Stimulated activated CD4-positive, alpha-beta T cell treated with anti-CD3 and anti-CD28 coated beads, Interleukin-1b, Interleukin-23, amount 100 ng/mL, for 48 hours (primary cell): ENCODE measurements around the gene KCNMB2.
"Not testable (repeated sequence)": the region's sequence is repeated elsewhere in the genome, so short reads cannot be mapped to it uniquely, and the experiment has no call there.

Experiments used
- DNase-seq: peaks from one replicate; pipeline ENCODE4 v3.0.0-alpha.2; 2020

The KCNMB2 gene

DNA sequence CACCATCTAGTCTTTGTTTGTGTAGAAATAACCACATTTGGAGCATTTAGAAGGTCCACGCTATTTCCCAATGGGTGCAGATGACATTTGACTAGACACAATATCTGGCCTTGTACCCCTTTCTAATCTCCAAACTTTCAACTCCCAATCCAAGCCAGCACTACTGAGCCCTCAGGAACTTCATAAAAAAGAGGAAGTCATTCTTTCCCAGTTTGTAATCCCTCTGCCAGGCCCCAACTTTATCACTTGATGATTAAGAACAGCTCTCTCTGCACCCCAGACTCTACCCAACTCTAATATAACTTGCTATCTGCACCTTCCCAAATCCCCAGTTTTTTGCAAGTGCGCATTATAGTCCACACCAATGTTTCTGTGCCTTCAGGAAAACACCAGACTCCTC lies 170.2 kb downstream of the KCNMB2 start:
- DNase-seq, result no peak

DNA sequence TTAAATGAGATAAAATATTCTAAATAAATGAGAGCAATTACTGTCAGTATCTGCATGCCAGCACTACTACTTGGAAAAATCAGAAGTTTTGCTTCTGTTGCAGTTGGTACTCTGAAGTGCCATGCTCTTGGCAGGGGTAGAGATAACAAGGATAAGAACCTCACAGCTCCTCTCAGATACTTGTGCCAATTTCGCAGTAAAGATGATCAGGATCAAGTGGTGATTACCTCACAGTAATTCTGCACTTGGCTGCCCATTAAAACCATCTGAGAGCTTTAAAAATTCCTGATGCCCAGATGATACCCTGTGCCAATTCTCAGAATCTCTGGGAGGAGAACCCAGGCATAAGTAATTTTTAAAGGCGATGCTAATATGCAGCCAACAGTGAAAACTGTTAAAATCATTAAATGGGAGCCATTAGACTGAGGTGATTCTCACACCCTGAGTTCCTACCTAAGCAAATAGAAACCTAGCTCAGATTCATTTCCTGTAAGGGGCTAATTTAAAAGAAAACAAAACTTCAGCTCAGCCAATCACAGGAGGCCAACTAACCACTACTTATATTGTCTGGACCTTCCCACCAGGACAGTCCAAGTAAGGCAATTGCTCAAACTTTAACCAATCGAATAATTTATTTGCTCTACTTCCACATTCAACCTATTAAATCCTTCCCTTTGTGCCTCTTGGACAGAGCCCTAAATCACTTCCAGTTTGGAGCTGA lies 171.2 kb downstream of the KCNMB2 start:
- no peak for DNase-seq

DNA sequence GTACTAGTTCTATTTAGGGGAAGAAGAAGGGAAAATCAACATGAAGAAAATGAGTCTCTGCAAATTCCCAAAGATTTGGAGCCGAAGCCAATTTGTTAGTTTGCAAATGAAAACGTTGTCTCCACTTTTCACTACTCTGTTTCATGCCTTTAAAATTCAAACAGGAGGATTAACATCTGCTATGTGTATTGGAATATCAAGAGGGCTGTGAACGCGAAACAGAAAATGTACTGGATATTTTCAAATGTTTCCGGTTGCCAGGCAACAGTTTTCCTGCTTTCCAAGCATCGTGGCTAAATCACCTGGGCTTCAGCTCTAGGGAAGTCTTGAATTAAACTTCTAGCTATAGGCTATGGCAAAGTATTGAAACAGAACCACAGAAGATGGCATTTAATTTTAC lies 172.8 kb downstream of the KCNMB2 start:
- DNase-seq, result no peak

DNA sequence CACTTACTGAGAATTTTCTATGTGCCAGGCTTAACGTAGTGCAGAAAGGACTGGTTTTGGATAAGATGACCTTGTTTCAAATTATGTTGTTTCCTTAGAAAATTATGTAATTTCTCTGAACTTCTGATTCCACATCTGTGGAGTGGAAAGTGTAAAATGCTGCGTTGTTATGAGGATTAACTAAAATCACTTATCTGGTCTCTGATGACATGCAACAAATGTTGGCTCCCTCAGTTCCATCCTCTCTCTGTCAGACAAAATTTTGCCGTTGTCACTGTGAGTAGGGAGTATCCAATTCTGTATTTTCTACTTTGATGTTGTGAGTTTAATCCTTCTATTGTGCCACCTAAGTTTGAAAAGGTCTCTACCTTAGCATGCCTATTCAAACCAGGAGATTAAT lies 175.5 kb downstream of the KCNMB2 start:
- no peak for DNase-seq

DNA sequence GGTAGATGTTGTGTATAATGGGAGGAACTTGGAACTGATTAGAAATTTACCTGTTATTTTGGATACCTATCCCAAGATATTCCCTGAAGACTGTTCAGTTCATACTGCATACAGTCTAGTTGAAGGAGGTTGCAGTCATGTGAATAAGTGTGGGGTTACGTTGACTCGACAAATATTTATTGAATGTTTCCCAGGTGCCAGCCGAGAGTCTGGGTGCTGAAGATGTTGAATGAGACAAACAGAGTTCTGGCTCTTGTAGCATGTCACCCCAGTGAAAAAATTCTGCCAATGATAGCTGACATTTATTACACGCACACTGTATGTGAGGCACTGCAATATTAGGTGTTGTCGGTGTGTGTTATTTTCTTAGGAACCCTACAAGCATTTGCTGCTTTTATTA lies 176.0 kb downstream of the KCNMB2 start:
- DNase-seq, result no peak

DNA sequence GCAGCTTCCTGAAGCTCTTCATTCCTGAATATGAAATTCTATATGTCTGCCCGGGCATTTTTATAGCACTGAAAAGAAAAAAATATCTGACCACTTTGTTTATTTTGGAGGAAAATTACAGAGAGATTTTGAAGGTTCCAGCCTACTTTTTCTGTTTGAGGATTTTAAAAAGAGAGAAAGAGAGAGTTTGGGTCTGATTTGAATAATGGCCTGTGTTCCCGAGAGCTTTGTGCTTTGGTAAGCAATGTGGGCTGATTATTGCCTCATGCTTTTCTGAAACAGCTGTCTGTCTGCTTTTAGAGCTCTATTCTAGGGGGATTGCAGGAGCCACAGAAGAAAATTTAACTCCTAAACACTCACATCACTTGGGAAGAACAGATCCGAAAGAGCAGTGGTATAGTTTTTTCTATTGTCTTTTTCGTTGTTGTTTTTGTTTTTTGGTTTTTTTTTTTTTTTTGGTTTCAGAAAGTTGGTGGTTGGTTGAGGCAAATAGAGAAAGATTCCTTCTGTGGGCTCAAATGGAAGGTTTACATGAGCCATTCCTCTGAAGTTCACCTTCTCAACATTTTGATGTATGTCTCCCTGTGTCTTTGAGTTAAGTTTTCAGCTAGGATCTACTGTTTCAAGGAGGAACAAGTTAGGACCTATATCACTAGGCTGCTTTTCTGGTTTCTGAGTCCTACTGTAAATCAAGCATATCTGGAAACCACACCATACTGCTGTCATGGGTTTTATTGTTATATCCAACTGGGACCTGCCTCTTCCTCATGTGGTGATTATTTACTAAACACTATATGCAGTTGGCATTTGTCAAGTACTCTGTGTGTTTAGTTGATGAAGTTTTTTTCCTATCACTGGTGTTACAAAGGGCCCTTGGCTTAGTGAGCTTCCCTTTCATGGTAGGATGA lies 178.9 kb downstream of the KCNMB2 start:
- no peak for DNase-seq

DNA sequence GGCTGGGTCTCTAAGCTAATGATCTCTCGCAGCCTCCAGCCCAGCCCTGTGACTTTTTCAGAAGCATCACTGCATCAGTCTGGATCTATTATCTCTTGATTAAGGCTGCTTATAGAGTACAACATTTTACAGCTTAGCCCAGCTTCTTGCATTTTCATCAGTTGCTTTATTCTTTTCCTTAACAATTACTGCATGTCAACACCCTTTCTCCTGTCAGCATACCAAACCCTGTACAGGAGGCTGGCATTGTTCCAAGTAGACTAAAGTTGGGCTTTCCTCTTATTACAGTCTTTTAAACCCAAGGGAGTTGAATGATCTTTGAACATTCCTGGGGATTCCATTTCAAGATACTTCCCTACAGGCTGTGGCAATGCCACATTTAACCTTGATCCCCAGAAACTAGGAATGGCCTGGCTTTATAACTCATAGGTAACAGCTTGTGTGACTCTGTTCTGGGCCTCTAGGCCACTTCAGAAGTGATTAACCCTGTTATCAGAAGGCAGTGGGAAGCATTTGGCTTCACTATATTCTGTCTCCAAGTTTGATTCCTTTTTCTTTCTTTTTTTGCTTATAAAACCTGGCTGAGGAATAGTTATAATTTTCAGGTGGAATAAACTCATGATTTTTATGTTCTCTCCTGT lies 182.9 kb downstream of the KCNMB2 start:
- no peak for DNase-seq

DNA sequence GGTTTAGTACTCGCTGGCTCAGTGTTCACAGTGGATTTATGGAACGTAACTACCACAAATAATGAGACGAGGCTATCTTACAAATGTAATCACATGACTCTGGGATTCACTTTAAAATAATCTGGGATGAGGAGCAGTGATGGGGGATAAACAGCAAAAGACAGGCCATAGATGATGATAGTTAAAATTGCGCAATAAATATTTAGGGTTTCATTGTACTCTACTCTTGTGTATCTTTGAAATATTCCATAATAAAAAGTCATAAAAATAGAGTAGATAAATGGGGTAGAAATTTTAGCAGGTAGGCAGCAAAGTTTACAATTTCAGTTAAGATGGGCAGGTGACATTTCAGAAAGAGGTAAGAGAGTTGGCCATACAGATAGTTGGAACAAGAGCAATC lies 196.6 kb downstream of the KCNMB2 start:
- DNase-seq, result no peak

DNA sequence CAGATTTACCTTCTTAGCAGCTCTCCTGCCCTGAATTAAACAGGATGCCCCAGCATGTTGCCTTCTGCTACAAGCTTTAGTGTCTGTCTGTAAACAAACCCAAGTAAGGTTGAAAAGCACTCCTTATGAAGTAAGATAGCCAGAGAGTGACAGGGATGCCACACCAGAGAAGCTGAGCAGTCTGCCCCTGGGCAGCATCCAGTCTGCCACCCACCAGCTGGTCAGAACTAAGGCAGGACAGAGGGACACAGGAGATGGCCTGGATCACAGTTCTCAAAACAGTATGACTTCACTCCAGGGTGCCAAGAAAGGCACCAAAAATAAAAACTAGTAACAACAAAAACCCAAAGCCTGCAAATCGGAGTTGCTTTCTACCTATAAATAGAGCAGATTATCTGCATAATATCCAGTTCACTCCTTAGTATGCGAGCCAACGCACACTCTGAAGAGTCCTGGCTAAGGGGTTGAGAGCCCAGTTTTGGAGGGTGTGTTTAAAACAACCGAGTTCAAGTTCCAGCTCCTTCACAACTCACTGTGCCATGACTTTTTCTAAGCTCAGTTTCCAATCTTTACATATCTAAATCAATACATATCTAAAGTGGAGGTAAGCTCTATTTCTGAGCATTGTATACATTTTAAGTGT lies 198.9 kb downstream of the KCNMB2 start:
- DNase-seq, result no peak

DNA sequence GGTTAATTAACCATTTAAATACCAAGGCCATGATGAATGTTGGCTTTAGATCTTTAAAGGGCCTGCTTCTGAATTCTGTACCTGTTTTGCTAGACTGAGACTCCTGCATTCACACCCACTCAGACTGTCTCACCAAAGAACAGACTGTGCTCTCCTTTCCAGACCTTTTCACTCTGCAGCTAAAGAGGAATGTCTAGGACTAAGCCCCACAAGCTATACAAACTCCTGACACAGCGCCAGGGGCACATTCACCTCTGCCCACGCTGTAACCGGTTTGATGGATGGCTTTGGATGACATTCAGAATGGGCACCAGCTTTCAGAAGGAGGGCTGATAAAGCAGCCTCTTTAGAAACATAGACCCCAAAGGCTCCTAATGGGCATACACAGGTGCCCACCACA lies 200.1 kb downstream of the KCNMB2 start:
- DNase-seq, result no peak

DNA sequence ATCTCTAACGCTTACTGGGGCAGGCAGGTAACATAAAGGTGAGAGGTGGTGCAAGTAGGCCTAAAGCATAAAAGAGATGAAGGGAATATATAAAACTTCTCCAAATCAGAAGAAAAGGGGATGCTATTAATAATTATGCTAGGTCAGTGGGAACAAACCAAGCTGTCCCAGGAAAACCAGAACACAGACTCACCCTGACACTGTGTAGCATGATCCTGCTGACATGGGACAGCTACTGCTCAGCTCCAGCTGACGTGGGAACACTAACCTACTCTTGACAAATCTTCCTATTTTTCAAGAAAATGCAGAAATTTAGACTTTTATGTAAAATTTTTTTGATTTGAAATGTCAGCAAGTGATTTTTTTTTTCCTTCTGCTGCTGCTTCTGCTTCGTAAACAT lies 203.5 kb downstream of the KCNMB2 start:
- no peak for DNase-seq

DNA sequence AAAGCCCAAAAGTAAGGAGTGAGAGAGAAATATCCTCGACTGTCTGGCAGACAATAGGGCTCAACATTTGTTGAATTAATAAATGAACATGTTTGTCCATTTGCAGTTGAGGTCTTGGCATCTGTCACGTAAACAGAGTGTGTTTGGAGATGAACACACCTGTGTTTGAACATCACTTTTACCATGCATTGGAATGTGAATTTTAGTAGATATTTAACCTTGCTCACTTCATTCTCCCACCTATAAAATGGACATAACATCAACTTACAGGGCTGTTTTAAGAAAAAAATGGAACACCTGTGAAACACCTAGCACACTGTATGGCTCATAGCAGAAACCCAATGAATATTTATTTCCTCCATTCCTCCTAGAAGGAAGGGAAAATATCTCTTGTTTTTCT lies 204.8 kb downstream of the KCNMB2 start:
- DNase-seq, result no peak

DNA sequence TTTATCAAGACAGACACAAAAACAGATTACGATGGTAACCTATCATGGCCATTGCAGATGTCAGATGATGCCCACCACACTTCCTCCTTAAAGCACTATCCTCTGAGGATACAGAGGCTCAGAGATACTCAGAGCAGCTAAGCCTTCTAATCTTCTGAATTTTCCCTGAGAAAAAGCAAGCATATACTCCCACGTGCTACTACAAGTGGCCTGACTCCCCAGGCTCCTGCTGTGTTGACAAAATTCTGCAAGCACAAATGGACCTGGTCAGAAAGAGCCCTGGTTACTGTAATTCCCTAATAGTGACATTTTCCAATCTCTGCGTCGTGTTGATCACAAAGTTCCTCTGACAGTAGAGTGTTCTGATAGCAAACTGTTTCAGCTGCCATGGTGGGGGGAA lies 207.1 kb downstream of the KCNMB2 start:
- DNase-seq, result no peak

DNA sequence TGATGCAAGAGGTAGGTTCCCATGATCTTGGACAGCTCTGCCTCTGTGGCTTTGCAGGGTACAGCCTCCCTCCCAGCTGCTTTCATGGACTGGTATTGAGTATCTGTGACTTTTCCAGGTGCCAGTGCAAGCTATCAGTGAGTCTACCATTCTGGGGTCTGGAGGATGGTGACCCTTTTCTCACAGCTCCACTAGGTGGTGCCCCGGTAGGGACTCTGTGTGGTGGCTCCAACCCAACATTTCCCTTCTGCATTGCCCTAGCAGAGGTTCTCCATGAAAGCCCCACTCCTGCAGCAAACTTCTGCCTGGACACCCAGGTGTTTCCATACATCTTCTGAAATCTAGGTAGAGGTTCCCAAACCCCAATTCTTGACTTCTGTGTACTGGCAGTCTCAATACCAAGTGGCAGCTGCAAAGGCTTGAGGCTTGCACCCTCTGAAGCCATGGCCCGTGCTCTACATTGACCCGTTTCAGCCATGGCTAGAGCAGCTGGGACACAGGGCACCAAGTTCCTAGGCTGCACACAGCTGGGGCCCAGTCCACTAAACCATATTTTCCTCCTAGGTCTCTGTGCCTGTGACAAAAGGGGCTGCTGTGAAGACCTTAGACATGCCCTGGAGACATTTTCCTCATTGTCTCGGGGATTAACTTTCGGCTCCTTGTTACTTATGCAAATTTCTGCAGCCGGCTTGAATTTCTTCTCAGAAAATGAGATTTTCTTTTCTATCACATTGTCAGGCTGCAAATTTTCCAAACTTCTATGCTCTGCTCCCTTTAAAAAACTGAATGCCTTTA lies 209.8 kb downstream of the KCNMB2 start:
- not testable (repeated sequence) for DNase-seq

DNA sequence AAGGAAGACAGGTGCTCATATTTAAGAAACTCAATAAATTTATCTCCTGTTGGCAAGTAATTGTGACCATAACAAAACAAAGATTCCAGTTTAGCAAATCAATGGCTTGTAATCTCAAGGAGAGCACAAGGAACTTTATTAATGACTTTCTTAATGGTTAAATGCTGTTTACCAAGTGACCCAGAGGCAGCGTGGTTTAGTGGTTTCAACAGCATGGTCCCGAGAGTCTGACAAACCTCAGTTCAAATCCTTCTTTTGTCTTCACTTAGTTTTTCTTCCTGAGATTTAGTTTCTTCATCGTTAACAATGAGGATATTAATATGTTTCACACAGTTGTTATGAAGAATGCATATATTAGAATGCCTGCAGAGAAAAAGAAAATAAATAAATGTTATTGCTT lies 212.6 kb downstream of the KCNMB2 start:
- DNase-seq, result no peak

DNA sequence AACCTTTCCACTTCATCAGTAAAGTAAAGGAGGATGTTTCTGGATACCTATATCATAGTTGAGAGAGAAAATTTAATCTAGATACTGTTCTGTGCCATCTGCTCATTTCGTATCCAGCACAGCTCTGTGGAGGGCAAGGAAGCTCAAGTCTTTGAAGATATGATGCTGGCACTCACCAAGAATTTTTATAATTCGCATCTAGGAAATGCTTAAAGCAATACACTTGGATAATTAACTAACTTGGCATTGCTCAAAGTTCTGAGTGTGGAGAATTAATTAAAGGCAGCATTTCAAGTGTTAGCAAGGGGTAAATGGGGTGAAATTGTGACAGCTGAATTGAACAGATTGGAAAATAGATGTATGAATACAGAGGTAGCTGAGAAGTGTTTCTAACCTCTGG lies 213.2 kb downstream of the KCNMB2 start:
- DNase-seq, result no peak

DNA sequence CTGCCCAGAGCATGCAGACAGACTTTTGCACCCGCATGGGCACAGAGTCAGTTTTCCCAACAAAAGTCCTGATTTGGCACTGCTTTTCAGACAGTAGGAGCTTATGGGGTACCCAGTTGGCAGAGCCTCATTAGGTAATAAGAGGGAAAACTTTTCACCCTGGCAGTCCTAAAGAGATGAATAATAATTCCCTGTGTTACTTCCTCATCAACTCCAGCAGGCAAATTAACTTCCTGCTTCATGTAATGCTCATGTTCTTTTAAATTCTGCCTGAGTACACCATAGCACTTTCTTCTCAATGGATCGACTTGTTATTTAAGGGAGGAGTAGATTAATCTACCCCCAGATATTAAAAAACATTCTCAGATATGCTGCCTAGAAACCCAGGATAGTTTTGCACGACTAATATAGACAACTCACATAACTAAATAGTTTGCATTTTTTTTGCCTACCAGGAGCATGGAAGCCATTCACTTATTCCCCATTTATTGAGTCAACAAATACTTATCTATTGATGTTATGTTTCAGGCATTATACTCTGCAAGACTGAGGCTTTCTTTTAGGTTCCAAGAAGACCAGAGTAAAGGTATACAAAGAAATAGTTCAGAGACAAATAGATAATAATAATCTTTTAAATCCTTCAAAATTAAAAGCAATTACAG lies 214.5 kb downstream of the KCNMB2 start:
- no peak for DNase-seq

DNA sequence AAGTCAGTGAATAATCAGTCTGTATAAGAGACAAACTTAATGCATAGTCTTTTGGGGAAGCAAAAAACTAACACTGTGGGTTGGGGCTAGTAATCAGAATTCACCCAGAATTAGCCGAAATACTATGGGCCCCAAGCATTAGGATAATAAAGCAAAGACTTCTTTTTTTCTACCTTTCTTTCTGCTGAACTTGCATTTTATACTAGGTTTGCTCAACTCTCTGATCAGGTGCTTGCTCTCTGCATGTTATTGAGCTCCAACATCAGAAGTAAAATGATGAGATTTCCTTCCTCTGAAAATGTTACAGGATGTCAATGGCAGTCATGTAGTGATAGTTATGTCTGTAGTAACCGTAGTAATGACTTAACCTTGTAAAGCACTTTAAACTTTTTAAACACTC lies 216.6 kb downstream of the KCNMB2 start:
- DNase-seq, result no peak

DNA sequence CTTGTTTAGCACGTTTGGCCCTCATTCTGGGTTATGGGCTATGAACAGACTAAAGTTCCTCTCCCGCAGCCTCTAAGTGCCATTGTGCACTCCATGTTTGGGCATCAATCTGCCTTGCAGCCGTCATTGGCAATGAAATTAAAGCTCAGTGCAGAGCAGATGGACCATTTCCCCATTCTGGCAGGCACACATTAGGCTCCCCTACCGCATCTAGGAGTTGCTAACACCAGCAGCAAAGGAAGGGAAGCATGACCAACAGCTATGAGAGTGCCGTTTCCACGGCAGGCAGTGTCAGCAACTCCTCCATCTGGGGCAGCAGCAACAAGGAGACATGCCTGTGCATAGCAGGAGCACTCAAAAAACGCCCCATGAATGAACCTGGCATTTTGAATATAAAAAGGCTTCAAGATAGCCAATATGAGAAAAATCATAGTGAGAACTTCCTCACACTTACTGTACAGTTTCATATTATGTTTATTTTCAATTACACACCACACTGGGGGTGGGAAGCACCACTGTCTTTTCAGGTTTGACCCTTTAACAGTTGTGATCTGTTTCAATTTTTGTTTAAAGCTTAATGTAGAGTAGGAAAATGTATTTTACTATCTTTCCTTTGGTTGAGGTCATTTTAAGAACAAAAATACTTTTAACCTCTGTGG lies 218.7 kb downstream of the KCNMB2 start:
- DNase-seq, result no peak

DNA sequence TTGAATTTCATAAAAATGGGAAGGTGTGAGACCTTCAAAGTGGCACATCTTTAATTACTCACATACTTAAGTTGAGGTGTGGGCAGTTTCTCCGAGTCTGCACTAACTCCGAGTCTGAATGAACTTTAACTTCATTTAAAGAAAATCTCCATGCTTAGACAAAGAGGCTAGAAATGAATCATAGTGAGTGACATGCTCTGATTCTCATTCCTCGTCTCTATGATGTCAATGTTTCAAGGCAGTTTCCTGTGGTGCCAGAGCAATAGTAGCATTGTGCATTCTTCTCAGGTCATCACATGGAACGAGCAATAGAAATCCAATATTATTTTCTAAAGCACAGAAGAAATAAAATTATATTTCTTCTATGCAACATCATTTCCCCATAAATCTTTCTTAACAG lies 224.8 kb downstream of the KCNMB2 start:
- no peak for DNase-seq

DNA sequence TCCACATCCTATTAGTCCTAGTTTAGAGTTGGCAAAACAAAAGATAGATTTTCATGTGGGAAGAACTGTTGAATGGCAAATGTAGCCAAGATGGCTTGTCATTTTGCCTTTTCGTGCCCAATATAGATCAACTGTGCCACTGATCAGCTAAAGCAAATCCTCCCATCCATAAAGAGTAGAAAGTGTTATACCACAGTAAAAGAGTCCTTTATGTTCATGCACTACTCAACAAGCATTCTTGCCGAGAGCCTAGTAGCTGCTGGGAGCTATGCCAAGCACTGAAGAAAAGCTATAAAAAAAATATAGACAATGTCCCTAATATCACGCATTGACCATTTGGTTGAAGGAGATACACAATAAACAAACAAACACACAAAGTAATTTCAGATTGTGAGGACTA lies 225.2 kb downstream of the KCNMB2 start:
- DNase-seq, result no peak
